CD4-positive, alpha-beta T cell (primary cell): Measurements from ENCODE around the gene GAS2L1. TPM values are rescaled to one million over a fixed set of nuclear protein-coding genes. Genes with fewer than 3 reads are reported as not detected.

Source experiments
- ATAC-seq: fragments of 200-7000 bp; cut with Tn5 transposase; one replicate; pipeline ENCODE4 v1.10.0; 2022; ENCODE audit warnings: mild to moderate bottlenecking; ENCODE audit not compliant: poor library complexity
- CTCF ChIA-PET: fragments of 350-600 bp; sonication (Branson Sonifier 250); formaldehyde crosslinking; loops from one replicate; lab custom pipeline; 2021; ENCODE audit warnings: antibody characterized with exemption, inconsistent platforms; lab: Charles Lee
- POLR2A ChIA-PET: fragments of 350-600 bp; sonication (Branson Sonifier 250); formaldehyde crosslinking; loops from one replicate; lab custom pipeline; 2021; ENCODE audit warnings: antibody characterized with exemption, inconsistent platforms; lab: Charles Lee
- DNase-seq, 14 experiments: peaks; one replicate each; pipeline ENCODE4 v3.0.0-alpha.2; 2013 to 2020; ENCODE audit warnings: mixed read lengths in 2 of 14
- H3K27ac ChIP-seq, 2 donors: one replicate each; pipeline versions ENCODE4 v1.5.1 to v1.7.0; 2013; ENCODE audit warnings: low read length in 2 of 2, low read depth in 1 of 2, mild to moderate bottlenecking in 1 of 2
- H3K27me3 ChIP-seq, 2 experiments: 1 replicate in 1 of 2; 2 replicates in 1 of 2; pipeline versions ENCODE4 v1.6.1 to v1.7.0; 2013; ENCODE audit warnings: low read length in 2 of 2, control low read depth in 1 of 2, mild to moderate bottlenecking in 1 of 2, moderate library complexity in 1 of 2; ENCODE audit not compliant: insufficient read depth in 2 of 2, control insufficient read depth in 1 of 2
- H3K36me3 ChIP-seq: one replicate; pipeline ENCODE4 v1.6.1; 2013; ENCODE audit warnings: low read length, control low read depth; ENCODE audit not compliant: insufficient read depth
- H3K4me1 ChIP-seq: one replicate; pipeline ENCODE4 v1.6.1; 2013; ENCODE audit warnings: low read length, control low read depth; ENCODE audit not compliant: insufficient read depth
- H3K4me3 ChIP-seq: one replicate; pipeline ENCODE4 v1.5.1; 2013; ENCODE audit warnings: mild to moderate bottlenecking, low read length, moderate library complexity
- H3K9me3 ChIP-seq, 2 experiments: 1 replicate in 1 of 2; 2 replicates in 1 of 2; pipeline versions ENCODE4 v1.6.1 to v1.7.0; 2013; ENCODE audit warnings: low read length in 2 of 2, mild to moderate bottlenecking in 2 of 2, control low read depth in 1 of 2, moderate library complexity in 1 of 2; ENCODE audit not compliant: control insufficient read depth in 1 of 2, insufficient read depth in 1 of 2
- H3K27ac Mint-ChIP-seq: one replicate; pipeline ENCODE4 v1.8.0; 2020; ENCODE audit warnings: mixed read lengths
- H3K27me3 Mint-ChIP-seq: one replicate; pipeline ENCODE4 v1.8.0; 2021; ENCODE audit warnings: mixed read lengths
- H3K36me3 Mint-ChIP-seq: one replicate; pipeline ENCODE4 v1.8.0; 2021; ENCODE audit warnings: low read depth, mixed read lengths
- H3K4me1 Mint-ChIP-seq: one replicate; pipeline ENCODE4 v1.8.0; 2021; ENCODE audit warnings: low read depth, mixed read lengths
- H3K4me3 Mint-ChIP-seq: one replicate; pipeline ENCODE4 v1.8.0; 2020; ENCODE audit warnings: mild to moderate bottlenecking, mixed read lengths
- H3K9me3 Mint-ChIP-seq: one replicate; pipeline ENCODE4 v1.8.0; 2020; ENCODE audit warnings: mixed read lengths
- intact Hi-C, 2 experiments: fragments of 100-400 bp; cut with DNase I in 1 of 2; cut with micrococcal nuclease in 1 of 2; formaldehyde crosslinking; loops; one replicate each; pipeline versions ENCODE4 v1.15.1 to v1.9.0; 2023 to 2025; cut with DNase I, micrococcal nuclease
- total RNA-seq, 174 experiments: library from RNA in 2 of 174; stranded (reverse) in 2 of 174; gene quantifications; one replicate each; pipeline ENCODE4 v1.2.3 and lab custom pipeline; 2021 to 2026
- TF ChIP-seq, protein P1 (sequence below): fragments of 200-600 bp; IDR thresholded peaks from one replicate; pipeline ENCODE4 v1.8.0; 2022; ENCODE audit warnings: antibody characterized with exemption, mild to moderate bottlenecking

GAS2L1 gene
- total RNA-seq, 2 experiments from 2014 or later, result 0.28 to 0.77 TPM

DNA sequence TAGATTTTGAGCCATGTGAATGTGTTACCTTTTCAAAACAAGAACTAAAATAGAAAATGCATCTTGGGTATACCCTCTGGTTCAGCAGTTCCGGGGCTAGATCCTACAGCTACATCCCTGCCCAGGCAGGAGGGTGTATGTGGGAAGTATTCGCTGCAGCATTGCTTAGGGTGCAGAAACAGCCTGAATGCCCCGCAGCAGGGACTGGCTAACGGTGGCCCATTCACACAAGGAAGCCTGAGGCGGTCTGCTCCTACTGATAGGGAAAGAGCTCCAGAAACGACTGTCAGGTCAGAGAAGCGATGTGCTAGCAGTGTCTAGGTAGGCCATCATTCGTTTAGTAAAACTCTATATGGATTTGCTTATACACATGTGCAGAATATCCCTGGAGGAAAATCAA lies 18.9 kb downstream of the GAS2L1 start:
- Histone ChIP-seq H3K36me3 (peaks cover 23% of the 10 kb centered on the region), H3K27ac (no peak overlapping the region), H3K4me3 (no peak overlapping the region), H3K27me3 (no peaks in the 10 kb centered on the region), H3K9me3 (no peaks in the 10 kb centered on the region), H3K4me1 (no peaks in the 10 kb centered on the region)
- Mint-ChIP-seq H3K27ac (no peak overlapping the region), H3K36me3 (peaks cover 19% of the 10 kb centered on the region), H3K27me3 (no peaks in the 10 kb centered on the region), H3K4me3 (no peak overlapping the region), H3K9me3 (no peaks in the 10 kb centered on the region), H3K4me1 (no peaks in the 10 kb centered on the region)
- ATAC-seq, result no peak
- DNase-seq, result no peak
- POLR2A ChIA-PET, result no interaction called here
- TF ChIP-seq, protein P1, sequence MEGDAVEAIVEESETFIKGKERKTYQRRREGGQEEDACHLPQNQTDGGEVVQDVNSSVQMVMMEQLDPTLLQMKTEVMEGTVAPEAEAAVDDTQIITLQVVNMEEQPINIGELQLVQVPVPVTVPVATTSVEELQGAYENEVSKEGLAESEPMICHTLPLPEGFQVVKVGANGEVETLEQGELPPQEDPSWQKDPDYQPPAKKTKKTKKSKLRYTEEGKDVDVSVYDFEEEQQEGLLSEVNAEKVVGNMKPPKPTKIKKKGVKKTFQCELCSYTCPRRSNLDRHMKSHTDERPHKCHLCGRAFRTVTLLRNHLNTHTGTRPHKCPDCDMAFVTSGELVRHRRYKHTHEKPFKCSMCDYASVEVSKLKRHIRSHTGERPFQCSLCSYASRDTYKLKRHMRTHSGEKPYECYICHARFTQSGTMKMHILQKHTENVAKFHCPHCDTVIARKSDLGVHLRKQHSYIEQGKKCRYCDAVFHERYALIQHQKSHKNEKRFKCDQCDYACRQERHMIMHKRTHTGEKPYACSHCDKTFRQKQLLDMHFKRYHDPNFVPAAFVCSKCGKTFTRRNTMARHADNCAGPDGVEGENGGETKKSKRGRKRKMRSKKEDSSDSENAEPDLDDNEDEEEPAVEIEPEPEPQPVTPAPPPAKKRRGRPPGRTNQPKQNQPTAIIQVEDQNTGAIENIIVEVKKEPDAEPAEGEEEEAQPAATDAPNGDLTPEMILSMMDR, result no peak
- intact Hi-C loops, result no loop called here
- CTCF ChIA-PET, result no interaction called here

DNA sequence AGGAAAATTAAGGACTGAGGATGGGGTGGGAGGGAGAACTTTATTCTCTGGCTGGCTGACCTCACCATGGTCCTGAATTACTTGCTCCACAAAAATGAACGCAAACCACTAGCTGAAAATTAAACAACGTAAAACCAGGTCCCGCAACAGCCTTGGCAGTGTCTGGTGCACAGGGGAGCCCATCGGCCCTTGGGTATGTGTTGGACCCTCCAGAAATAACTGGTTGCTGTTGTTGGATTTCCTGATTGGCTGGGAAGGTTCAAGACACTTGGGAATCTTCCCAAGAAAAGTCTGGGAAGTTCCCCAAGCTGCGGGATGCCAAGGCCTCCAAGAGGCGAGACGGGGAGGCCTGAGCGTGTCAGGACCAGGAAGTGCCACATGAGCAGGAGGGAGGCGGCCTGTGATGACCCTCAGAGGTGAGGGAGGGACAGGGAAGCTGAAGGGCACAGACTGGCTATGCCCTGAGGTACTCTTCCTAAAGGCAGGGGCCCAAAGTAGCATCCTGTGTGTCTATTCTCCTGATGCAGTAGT lies 19.4 kb downstream of the GAS2L1 start:
- DNase-seq (no peak), ATAC-seq (no peak)
- H3K36me3 Mint-ChIP-seq, result peaks cover 19% of the 10 kb centered on the region
- TF ChIP-seq, protein P1, result no peak
- ChIA-PET POLR2A (no interaction called here), CTCF (no interaction called here)
- Histone ChIP-seq H3K4me1 (no peaks in the 10 kb centered on the region), H3K27ac (no peak overlapping the region), H3K9me3 (no peaks in the 10 kb centered on the region), H3K27me3 (no peaks in the 10 kb centered on the region), H3K36me3 (peaks cover 24% of the 10 kb centered on the region), H3K4me3 (no peak overlapping the region)
- no peaks in the 10 kb centered on the region for H3K27me3 Mint-ChIP-seq
- H3K4me1 Mint-ChIP-seq, result no peaks in the 10 kb centered on the region
- no peak overlapping the region for H3K4me3 Mint-ChIP-seq
- intact Hi-C loops, result no loop called here
- no peaks in the 10 kb centered on the region for H3K9me3 Mint-ChIP-seq
- H3K27ac Mint-ChIP-seq, result no peak overlapping the region

DNA sequence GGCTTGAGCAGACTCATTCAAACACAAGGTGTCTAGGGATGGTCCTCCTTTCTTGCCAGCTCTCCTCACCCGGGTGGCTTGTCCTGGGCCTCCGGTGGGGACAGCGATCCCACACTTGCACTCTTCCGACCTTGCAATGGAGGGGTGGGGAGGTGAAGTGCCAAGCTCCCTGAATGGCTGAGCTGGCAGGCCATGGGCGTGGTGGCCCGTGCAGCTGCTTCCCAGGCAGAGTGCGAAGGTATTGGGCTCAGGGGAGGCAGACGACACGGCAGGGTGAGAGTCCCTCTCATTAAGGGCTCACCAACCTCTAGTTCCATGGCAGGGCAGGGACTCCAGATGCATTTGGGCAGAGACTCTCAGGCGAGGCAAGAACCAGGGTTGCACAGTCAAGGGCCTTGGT lies 20.0 kb downstream of the GAS2L1 start:
- H3K36me3 ChIP-seq, result peaks cover 30% of the 10 kb centered on the region
- Mint-ChIP-seq H3K36me3 (peaks cover 19% of the 10 kb centered on the region), H3K27ac (no peak overlapping the region), H3K27me3 (no peaks in the 10 kb centered on the region), H3K4me1 (no peaks in the 10 kb centered on the region), H3K9me3 (no peaks in the 10 kb centered on the region), H3K4me3 (no peak overlapping the region)
- H3K27ac ChIP-seq, result no peak overlapping the region
- H3K9me3 ChIP-seq, result no peaks in the 10 kb centered on the region
- no peak overlapping the region for H3K4me3 ChIP-seq
- TF ChIP-seq, protein P1, result no peak
- DNase-seq, result no peak
- ATAC-seq, result no peak
- ChIA-PET POLR2A (no interaction called here), CTCF (no interaction called here)
- intact Hi-C loops, result no loop called here
- H3K4me1 ChIP-seq, result no peaks in the 10 kb centered on the region
- no peaks in the 10 kb centered on the region for H3K27me3 ChIP-seq
